GM18526 (cell line): ENCODE results near the gene PSTPIP2.

Source experiments
- POLR2A ChIP-seq: IDR thresholded peaks from 3 replicates; pipeline ENCODE4 v1.6.1; 2011; ENCODE audit not compliant: insufficient read length; ENCODE audit errors: extremely low read depth

PSTPIP2 gene, protein sequence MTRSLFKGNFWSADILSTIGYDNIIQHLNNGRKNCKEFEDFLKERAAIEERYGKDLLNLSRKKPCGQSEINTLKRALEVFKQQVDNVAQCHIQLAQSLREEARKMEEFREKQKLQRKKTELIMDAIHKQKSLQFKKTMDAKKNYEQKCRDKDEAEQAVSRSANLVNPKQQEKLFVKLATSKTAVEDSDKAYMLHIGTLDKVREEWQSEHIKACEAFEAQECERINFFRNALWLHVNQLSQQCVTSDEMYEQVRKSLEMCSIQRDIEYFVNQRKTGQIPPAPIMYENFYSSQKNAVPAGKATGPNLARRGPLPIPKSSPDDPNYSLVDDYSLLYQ

DNA sequence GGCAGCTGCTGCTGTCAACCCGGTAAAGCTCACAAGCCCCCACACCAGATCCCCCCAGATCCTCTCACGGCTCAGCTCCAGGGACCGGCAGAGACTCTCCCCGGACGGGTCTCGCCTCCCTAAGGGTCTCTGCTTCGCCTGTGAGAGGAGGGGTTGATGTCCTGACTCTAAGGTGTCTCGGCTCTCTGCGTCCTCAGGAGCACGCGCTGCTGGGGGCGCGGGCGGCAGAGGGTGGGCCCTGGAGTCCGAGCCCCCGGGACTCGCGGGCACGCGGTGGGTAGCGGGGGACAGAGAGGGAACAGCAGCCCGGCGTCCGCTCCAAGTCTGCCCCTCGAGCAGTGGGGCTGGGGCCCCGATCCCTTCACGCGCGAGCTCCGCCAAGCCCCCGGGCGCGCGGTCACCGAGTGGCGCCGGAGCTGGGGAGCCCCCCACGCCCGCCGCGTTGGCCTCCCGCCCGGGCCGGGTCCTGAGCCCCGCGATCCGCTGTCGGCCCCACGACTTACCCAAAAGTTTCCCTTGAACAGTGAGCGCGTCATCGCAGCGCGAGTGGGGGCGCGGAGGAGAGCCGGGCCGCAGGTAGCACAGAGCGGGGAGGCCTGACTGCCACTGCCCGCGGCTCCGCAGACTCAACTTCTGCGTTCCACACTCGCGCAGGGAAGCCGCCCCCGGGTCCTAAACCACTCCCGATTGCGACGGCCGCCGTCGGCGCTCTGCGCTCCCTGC is at the start of gene PSTPIP2:
Gene PSTPIP2, minus strand, starts transcription at position 608 of the 723 bp plus-strand sequence. Its CDS starts 72 bp downstream, at position 536.
- TF ChIP-seq POLR2A = no peak

- TF ChIP-seq POLR2A = no peak
These were observed 41.7 kb upstream of the PSTPIP2 start for GRCh38 chr18:46113751-46114150.

DNA sequence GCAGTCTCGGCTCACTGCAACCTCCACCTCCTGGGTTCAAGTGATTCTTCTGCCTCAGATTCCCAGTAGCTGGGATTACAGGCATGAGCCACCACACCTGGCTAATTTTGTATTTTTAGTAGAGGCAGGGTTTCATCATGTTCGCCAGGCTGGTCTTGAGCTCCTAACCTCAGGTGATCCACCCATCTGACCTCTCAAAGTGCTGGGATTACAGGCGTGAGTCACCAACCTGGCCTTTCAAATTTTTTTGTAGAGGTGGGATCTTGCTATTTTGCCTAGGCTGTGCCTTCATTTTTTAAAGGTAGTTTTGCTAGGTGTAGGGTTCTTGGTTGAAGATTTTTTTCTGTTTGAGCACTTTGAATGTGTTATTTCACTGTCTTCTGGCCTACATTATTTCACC is 38.3 kb upstream of the PSTPIP2 start:
- TF ChIP-seq POLR2A = no peak

GRCh38 chr18:46109386-46109785 is 37.3 kb upstream of the PSTPIP2 start:
- no peak for TF ChIP-seq POLR2A

- TF ChIP-seq POLR2A = peak; percentile 65
These were observed 32.3 kb upstream of the PSTPIP2 start, which contains the start of gene HAUS1 for GRCh38 chr18:46104128-46104911. Gene HAUS1, plus strand, starts transcription at chr18:46104385. Its CDS starts 27 bp downstream, at chr18:46104412.

DNA sequence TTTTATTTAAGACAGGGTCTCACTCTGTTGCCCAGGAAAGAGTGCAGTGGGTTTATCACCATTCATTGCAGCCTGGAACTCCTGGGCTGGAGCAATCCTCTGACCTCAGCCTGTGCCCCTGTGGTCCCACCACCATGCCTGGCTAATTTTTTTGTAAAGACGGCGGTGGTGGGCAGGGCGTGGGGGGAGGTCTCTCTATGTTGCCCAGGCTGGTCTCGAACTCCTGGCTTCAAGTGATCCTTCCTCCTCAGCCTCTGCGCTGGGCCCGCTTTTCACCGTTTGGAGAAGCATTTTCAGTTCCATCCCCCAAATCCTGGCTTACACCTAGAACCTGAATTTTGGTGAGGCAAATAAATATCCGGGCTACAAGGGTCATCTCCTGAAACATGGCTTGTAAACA is 27.4 kb upstream of the PSTPIP2 start:
- TF ChIP-seq POLR2A = no peak

- no peak for TF ChIP-seq POLR2A
These were observed 26.5 kb upstream of the PSTPIP2 start for GRCh38 chr18:46098616-46098933.

DNA sequence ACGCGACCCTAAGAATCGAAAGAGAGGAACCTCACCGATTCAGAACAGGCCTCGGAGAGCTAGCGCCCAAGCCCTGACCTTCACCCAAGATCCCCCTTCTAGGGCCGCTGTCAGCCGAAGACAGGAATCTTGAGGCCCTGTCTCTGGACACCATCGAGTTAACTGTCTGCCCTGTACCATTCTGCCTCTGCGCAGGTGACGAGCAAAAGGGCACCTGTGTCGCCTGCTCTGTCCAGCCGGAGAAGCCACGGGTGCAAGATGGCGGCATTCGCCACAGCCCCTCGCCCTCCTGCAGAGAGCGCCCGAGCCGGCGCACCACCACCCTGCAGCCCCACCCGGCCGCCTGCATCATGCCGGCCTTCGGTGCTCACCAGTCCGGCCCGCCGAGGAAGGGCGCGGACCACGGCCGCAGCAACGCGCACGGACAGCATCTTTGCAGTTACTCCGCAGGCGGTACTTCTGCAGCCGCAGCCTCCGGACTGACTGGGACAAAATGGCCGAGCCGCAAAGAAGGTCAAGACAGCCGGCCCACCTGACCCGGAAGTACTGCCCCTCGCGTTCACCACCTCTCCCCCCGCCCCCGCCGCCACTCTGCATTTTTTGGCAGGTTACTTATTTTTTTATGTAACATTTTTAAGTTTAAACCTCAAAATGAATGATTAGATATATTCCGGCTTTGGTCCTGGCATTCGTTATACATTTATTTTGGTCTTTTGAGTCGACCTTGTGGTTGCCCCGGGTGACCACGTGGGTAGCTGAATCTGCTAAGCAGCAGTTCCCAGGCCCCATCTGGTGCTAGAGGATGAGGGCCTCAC is 25.9 kb upstream of the PSTPIP2 start, which contains the start of gene ATP5F1A:
Gene ATP5F1A, minus strand, starts transcription at position 496 of the 815 bp plus-strand sequence. Its CDS starts 65 bp downstream, at position 431.
- TF ChIP-seq POLR2A = peak; percentile 90

- no peak for TF ChIP-seq POLR2A
These were observed 25.4 kb upstream of the PSTPIP2 start for GRCh38 chr18:46097431-46097800.

DNA sequence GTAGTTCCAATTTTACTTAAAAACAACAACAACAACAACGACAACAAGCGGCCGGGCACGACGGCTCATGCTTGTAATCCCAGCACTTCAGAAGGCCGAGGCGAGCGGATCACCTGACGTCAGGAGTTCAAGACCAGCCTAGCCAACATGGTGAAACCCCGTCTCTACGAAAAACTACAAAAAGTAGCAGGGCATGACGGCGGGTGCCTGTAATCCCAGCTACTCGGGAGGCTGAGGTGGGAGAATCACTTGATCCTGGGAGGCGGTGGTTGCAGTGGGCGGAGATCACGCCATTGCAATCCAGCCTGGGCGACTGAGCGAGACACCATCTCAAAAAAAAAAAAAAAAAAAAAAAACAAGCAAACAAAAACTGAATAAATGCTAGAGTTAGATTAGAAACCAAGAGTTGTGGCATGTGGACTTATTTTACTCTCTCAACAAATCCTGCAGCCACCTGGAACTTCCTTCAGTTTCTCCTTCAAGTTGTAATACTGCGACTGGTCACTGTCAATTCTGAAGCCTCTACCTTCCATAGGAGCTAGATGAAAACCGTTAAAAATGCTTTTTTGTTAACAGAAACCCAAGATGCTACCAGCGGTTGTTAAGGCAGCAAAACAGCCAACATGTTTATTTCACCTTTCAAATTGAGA is 24.7 kb upstream of the PSTPIP2 start:
- no peak for TF ChIP-seq POLR2A

DNA sequence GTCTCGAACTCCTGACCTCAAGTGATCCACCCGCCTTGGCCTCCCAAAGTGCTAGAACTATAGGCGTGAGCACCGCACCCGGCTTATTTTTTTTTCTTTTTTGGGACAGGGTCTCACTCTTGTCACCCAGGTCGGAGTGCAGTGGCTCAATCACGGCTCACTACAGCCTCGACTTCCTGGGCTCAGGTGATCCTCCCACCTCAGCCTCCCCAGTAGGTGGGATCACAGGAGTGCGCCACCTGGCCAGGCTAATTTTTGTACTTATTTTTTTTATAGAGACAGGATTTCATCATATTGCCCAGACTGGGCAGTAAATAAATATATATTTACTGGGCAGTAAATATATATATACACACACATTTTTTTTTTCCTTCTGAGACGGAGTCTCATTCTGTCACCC is 23.5 kb upstream of the PSTPIP2 start:
- TF ChIP-seq POLR2A = no peak

GRCh38 chr18:46084431-46084830 is 12.4 kb upstream of the PSTPIP2 start:
- TF ChIP-seq POLR2A = no peak

DNA sequence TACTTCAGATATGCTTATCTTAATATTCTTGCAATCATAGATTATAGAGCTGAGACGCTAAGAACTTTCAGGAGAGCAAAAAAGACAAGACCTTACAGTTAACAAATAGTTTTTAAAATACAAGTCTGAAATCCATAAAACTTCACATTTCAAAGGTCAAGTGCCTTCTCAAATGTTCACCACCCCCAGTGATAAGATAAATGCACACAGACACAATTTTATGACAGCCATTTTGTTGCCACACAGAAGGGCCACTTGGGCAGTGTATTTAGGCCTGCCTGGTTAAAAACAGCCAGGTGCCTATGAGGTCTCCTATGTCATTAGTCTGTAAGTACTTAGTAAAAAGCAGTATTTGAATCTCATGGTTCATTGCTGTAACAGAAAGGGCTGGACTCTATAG is 8.1 kb upstream of the PSTPIP2 start:
- no peak for TF ChIP-seq POLR2A

- TF ChIP-seq POLR2A = no peak
These were observed 7.3 kb upstream of the PSTPIP2 start for GRCh38 chr18:46079336-46079735.

GRCh38 chr18:46073474-46074331 is 1.6 kb upstream of the PSTPIP2 start:
- no peak for TF ChIP-seq POLR2A
